GM18511 (cell line): ENCODE results near the gene GRID2.
A peak's percentile ranks its signal among the peaks of the same experiment; 100 is the strongest.

Experiments
- ATAC-seq: cut with Tn5 transposase; IDR thresholded peaks from one replicate; pipeline ENCODE4 v1.9.1; 2021; ENCODE audit warnings: mild to moderate bottlenecking, moderate library complexity; ENCODE audit not compliant: unreplicated experiment

The GRID2 gene

DNA sequence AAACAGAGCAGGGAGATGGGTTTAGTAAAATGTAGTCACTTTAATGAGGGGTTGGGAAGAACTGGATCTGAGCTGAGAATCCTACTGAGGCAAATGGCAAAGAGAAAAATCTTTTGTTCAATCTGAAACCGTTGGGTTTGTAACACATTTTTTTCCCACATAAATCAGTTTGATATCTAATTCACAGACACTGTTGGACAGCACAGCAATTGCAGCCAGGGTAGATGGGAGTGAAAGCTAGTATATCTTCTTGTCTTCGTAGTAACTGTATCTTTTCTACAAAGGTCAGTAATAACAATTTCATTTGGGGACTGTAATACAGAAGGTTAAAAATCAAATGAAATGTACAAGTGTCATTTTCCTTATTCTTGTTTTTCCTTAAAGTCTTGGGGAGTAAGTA lies 875.3 kb downstream of the GRID2 start:
- no peak for ATAC-seq

DNA sequence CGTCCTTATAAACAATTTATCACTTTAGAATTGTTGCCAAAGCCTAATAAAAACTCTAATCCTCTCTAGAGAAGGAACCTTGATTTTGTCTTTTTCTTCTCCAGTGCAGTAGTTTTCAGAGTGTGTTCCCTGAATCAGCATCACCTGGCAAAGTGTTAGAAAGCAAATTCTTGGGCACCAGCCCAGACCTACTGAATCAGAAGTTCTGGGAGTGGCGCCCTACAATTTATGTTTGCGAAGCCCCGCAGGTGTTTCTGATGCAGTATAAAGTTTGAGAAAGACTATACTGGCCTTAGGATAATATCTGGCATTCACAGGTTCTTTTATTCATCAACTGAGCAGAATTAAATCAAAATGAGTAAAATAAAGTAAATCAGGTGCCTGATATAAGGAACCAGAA lies 879.0 kb downstream of the GRID2 start:
- ATAC-seq: no peak

DNA sequence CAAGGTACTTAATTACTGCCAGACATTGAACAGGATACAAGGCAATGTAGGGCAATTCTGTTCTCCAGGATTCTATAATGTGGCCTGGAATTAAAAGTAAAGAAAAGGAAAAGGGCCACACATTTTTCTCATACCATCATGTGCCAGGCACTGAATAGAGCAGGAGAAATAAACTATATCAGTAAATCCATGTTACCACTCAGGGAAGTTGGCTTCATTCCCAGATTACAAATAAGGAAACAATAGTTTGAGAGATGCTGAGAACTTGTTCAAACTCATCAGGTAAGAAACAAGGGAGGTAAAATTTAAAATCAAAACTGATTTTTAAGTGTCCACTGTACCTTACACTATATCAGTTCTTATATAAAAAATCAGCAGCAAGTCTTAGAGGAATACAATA lies 879.8 kb downstream of the GRID2 start:
- no peak for ATAC-seq

DNA sequence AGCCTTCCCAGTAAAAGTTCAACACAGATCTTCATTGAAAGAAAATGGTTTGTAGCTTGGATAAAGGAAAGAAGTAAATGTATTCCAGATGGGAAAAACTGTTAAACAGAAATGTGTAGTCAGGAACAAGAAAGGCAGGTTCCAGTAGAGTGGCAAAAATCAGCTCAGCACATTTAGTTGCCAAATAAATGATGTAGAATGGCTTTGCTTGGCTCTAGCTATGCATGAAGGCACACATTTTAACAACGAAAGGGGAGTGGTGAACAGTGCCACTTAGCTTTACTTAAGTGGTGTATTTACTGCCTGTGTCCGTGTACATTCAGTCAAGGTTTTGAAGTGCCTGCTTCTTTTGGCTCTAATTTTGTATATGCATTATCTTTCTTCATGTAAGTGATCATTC lies 880.3 kb downstream of the GRID2 start:
- no peak for ATAC-seq

- ATAC-seq: no peak
Observed at GRCh38 chr4:93186846-93187245, 883.1 kb downstream of the GRID2 start.

DNA sequence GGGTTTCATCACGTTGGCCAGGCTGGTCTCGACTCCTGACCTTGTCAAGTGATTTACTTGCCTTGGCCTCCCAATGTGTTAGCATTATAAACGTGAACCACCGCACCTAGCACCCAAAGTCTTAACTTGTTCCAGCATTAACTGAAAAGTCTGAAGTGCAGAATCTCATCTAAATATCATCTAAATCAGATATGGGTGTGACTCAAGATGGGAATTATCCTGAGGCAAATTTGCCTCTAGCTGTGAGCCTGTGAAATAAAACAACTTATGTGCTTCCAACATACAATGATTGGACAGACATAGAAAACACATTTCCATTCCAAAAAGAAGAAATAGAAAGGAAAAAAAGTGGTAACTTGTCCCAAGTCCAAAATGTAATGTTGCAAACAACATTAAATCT lies 883.7 kb downstream of the GRID2 start:
- no peak for ATAC-seq

DNA sequence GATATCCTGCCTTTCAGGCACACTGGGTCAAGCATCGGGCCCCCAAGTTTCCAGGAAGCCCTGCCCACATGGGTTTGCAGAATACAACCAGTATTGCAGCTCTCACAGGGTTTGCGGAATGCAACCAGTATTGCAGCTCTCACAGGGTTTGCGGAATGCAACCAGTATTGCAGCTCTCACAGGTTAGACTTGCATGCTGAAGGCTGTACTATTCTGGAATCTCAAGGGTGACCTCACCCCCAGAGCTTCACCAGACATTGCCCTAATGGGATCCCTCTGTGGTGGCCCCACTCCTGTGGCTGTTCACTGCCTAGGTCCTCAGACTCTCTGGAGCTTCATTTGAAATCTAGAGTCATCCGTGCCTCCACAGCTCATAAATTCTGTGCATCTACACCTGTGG lies 884.1 kb downstream of the GRID2 start:
- ATAC-seq: no peak

DNA sequence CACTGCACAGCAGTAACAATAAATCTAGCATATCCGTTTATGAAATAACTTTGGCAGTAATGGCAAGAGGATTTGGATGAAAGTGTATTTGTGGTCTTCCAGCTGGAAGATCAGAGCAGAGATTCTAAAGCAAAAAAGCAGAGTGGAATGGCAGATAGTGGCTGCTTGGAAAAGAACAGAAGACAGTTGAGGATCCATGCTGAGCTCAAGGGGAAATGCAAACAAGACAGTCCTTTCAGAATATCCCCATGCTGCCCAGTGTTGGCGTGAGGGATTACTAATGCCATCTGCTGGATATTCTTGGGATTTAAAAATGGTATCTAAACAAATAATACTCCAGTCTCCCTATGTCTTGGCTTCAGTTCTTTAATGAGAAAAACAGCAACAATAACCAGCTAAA lies 895.7 kb downstream of the GRID2 start:
- ATAC-seq: peak; percentile 65

DNA sequence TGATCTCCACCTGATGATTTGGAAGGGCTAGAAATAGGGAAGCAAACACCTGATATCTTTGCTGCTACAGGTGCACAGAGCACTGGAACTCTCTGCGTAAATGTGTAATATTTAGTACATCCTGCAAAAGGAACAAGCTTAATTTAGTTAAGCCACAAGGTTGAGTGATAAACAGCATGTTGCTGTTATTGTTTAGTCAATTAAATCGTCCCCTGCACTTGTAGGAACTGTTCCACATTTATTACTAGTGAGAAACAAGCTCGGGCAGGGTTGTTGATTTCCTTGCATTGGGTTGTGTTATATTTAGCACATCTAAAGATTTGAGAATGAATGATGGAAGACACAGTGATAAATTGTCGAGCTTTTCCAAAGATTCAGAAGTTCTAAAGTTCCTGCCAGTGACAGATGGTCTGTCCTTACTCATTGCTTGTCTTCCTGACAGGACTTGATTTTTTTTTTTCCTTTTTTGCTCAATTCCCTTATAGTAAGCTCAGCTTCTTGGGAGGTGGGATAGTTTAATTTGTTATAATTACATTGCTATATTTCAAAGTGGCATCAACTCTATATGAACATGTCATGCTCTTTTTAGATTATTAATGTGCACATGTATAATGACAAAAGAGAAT lies 897.8 kb downstream of the GRID2 start:
- ATAC-seq: no peak

- no peak for ATAC-seq
Observed at GRCh38 chr4:93203708-93204107, 899.9 kb downstream of the GRID2 start.

GRCh38 chr4:93212250-93212649 lies 908.5 kb downstream of the GRID2 start:
- no peak for ATAC-seq

GRCh38 chr4:93216646-93217045 lies 912.9 kb downstream of the GRID2 start:
- ATAC-seq: no peak

GRCh38 chr4:93217431-93217830 lies 913.7 kb downstream of the GRID2 start:
- ATAC-seq: no peak

DNA sequence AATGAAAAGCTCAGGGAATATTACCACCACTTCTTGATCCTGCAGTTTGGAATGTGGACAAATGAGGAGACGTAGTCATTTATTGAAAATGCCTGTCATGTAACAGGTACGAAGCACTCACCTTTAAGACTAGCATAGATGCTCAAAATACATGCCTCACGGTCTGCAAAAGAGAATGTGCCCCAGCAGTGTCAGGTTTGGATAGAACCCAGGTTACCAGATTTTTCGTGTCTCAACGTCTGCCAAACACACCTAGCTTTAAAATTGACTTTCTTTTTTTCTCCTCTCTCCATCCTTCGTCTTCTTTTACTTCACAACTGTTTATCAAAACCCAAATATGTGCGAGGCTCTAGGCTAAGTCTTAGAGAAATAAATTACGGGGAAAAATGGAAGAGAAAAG lies 918.0 kb downstream of the GRID2 start:
- no peak for ATAC-seq

- ATAC-seq: no peak
Observed at GRCh38 chr4:93228021-93228420, 924.3 kb downstream of the GRID2 start.

DNA sequence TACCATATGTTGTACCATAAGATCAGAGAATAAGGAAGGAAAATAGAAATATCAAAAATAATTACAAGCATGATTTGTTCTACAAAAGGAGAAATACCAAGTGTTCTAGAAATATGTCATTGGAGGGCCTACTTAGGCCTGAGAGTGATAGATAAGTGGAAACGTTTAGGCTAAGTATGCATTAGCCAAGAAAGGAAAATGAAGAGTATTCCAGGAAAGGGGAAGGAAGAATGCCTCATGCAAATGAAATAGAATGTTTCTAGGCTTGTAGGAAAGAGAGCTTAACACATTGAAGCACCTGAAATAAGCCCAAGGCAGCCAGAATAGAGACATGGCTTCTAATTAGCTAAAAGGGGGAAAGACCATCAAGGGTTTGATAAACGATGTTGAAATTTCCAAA lies 929.1 kb downstream of the GRID2 start:
- ATAC-seq: no peak

- ATAC-seq: no peak
Observed at GRCh38 chr4:93237521-93237920, 933.8 kb downstream of the GRID2 start.

DNA sequence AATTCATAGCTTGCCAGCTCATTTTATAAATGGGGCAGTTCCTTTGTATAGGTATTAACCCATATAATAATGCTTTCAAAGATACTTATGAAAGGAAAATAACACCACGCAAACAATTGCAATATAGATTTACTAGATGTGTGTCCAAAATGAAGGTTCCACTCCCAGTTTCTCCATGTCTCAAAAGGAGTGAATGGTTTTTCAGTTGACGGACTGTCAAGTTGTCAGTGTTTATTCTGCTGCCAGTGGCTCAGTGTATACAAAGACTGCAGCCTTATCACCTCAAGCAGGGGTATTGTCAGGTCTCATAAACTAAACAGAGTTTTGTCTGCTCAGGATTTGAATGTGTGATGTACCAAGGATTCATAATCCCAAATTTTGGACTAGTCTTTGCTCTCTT lies 939.5 kb downstream of the GRID2 start:
- no peak for ATAC-seq

DNA sequence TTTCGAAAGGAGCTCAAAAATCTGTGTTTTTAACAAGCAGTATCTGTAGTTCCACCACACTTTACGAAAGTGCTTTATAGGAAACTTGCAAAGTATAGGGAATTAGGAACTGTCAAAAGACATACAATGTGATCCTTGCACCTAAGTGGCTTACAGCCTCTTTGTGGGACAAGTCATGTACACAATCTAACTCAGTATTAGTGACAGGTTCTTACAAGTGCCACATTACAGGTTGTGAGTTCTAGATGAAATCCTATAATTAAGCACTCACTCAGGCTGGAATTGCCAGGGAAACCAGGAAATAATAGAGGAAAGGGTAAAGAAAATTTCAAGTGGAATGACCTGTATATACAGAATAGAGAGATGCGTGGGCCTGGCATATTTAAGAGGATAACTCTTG lies 957.4 kb downstream of the GRID2 start:
- ATAC-seq: no peak

GRCh38 chr4:93263166-93263565 lies 959.4 kb downstream of the GRID2 start:
- no peak for ATAC-seq

GRCh38 chr4:93267747-93268146 lies 964.0 kb downstream of the GRID2 start:
- ATAC-seq: no peak

DNA sequence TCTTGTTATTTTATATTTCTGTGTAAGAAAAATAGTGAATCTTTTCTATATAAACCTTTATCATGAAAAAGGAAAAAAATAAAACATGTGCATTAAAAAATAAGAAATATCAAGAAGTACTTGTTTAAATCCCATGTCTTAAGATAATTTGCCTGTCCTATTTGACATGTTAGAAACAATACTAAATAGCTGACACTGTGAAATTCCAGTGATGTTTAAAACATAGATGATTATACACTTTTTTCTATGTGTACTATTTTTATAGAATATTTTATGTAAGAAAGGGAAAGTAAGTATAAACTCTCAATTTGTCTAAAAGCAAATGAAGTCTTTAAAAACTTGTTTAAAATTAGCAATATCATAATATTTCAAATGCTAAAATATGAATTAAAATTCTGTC lies 981.6 kb downstream of the GRID2 start:
- ATAC-seq: no peak

- no peak for ATAC-seq
Observed at GRCh38 chr4:93289241-93289640, 985.5 kb downstream of the GRID2 start.

DNA sequence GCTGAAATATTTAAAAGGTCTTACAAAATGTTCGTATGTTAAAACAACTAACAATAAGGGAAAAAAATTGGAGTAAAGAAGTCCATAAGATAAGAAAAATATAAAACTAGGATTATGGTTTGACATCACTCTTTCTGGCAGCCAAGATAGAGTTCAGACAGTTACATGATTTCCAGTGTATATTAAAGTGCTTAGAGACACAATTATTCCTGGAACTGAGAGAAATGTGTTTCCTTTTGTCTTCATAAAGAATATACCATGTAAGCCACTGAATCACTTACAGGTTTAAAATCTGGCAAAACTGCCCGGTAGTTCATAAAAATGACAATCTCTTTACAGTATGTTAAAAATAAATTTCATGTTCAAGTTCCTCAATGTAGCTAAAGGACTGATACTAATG lies 986.1 kb downstream of the GRID2 start:
- no peak for ATAC-seq
